ENCODE results near the gene SNTN.

- TF ChIP-seq CTCF (conservative IDR thresholded peaks at IDR 0.05) (no peak), ZFX (IDR thresholded peaks at IDR 0.05) (no peak)
These were observed 17.3 kb upstream of the SNTN start for GRCh38 chr3:63635186-63635585.

Measured in C4-2B (cell line).